ENCODE data around the gene NUP210.
"Not testable (repeated sequence)": the region's sequence is repeated elsewhere in the genome, so short reads cannot be mapped to it uniquely, and the experiment has no call there.

NUP210 gene

DNA sequence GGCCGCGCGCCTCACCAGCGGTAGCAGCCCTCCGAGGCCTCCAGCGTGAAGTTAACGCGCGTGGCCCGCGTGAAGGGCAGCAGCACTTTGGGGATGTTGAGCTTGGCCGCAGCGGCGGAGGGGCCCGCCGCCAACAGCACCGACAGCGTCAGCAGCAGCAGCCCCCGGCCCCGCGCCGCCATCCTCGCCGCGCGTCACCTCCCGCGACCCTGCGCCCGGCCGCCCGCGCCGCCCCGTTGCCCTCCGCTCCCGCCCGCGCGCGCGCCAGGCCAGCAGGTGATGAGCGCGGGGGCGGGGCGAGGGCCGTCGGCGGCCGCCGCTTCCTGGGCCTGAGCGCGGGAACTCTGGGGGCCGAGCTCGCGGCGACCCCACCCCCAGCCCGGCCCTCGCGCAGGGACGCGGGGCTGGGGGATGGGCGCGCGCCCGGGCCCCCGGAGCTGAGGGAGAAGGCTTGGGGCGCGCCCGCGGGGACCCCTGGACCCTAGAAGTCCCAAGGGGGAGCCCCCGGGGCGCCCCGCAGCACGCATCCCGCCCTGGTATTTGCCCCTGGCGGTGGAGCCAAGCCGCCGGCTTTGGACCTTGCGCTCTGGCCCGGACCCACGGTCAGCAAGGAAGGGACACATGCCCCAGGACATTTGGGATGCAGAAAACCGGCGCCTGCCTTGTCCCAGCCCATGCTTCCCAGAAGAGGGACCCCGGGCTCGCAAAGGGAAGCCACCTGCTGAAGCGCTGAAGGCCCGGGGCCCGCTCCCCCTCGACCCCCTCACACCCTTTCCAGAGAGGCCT is at the start of gene NUP210:
NUP210 (minus strand) TSS at position 278 of the 786 bp plus-strand sequence; CDS start at position 182, 96 bp downstream.
- DNase-seq (ENCODE audit: low read depth) = peak; percentile 50

DNA sequence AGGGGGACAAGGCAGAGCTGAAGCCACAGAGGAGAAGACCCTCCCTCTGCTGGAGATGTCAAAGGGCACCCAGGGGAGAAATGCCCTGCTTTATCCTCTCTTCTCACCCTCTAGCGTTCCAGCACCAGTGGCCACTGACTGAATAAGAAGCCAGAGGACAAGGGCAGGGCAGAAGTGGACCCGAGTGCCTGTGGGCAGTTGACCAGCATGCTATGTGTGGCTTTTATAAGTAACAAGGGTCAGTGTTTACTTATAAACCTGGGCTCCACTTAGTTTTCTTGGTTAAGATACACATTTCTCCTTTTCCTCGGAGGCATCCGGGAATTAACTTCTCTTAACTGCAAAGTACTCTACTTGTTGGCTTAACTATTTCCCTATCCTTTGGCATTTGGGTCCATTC is 46.7 kb upstream of the NUP210 start:
- DNase-seq (ENCODE audit: low read depth) = no peak

DNA sequence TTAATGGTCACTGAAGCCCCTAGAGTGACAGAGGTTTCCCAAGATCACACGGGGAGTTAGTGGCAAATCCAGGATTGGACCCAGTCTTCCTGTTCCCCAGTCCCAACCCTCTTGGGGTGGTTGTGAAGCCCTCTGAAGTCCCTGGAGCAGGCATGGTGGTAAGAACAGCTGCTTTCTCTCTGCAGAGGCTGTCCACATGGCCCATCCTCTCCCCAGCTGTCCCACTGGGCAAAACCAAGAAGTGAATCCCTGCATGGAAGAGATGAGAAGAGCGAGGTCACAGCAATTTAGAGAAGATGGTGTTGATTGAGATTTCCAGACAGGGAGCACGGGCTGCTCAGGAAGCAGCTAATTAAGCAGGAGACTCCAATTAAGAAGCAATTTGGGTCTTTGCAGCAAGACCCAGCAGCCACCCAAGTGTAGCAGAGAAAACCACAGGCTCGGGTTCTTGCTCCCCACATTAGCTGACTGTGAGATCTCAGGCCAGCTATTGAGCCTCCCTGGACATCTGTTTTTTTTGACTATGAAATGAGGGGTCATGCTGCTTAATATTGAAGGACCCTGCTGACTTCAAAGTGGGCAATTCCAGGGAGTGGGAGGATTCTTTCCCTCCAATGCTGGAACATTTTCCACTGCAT is 45.2 kb upstream of the NUP210 start:
- no peak for DNase-seq (ENCODE audit: low read depth)

DNA sequence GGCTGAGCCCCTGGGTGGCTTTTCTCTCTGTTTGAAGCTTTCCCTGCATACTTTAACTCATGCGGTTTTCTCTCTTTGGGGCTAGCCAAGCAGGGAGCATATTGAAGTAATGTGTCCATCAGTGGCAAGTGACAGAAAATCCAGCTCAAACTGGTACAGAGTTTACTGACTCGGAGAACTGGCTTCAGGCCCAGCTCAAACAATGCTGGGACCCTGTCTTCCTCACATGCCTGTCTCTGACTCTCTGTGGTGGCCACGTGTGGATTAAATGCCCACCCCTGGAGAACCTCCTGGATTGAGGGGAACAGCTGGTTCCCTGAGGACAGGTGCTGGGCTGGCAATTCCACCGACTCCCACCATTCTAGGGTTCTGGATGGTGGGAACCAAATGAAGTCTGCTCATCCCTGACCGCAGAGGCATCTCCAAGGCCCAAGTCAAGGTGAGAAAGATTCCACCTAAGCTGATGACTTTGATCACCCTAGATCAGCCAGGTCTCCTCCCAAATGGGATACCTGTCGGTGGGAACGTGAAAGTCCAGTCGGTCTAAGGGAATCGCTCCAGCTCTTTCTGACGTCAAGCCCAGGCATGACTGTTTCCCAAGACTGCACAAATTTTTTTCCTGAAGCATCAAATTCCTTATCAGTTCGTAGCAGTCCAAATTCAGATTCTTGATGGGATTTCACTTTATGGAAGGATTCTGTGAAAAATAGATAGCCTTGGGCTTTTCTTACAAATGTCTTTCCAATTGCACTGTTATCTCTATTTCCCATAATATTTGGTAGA is 43.7 kb upstream of the NUP210 start:
- DNase-seq (ENCODE audit: low read depth) = no peak

DNA sequence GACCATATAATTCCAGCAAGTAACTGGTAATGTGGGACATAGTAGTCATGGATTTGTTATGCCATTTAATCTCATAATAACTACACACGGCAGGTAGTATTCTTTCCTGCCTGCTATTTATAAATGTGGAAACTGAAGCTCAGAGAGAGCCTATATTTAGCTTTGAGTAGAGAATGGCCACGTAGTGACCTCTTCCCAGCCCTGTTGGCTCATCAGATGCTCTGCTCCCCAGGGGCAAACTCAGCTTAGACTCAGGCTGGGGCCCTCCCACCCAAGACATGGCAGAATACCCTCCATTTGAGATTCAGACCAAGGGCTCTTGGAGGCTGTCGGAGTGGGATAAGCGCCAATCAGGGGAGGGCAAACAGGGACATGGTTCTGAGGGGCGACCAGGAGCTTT is 42.7 kb upstream of the NUP210 start:
- DNase-seq (ENCODE audit: low read depth) = no peak

DNA sequence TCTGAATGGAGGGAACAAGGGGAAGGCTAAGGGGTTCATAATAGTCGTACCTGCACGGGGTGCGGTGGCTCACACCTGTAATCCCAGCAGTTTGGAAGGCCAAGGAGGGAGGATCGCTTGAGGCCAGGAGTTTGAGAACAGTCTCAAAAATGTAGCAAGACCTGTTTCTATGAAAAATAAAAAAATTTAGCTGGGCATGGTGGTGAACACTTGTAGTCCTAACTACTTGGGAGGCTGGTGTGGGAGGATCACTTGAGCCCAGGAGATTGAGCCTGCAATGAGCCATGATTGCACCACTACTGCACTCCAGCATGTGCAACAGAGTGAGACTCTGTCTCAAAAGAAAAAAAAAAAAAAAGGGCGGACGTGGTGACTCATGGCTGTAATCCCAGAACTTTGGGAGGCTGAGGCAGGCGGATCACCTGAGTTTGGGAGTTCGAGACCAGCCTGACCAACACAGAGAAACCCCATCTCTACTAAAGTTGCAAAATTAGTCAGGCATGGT is 42.1 kb upstream of the NUP210 start:
- no peak for DNase-seq (ENCODE audit: low read depth)

DNA sequence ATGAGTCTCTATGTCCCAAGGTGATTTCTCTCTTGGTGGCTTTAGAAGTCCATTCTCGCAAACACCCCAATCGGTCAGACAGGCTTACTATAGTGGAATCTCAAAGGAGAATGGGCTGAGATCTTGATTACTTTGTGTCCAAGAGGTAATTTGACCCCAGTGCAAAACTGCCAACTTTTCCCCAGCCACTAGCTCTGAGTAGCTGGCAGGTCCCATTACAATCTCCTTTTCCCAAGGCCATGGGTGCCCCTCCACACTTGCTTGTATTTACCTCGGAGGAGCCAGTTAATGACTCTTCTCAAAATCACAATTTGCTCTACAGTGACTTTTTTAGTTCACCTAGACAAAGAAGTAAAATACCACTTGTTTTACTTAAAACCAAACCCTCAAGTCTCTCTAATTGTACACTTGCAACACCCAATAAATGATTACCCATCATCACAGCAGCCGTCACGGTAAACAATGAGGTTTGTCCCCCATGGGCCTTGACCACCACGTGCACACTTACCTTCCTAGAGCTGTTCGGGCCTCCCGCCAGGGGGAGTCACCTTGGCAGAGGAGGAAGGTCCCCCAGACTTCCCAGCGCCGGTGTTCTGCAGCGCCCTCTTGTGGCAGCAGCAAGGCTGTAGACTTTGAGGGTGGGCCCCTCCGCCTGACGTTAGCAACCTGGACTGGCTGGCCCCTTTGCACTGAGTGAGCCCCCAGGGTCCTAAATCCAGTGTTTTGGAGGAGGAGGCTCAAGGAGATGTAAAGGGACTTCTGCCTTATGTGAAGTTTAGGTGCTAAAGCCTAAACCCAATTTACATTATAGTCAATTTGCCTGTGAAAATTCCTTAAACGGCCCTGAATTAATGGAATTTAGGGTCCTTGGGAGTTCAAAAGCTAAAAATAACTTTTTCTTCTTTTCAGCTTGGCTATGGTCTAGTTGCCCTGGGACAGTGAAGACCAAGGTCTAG is 41.3 kb upstream of the NUP210 start:
- peak; percentile 60 for DNase-seq (ENCODE audit: low read depth)

DNA sequence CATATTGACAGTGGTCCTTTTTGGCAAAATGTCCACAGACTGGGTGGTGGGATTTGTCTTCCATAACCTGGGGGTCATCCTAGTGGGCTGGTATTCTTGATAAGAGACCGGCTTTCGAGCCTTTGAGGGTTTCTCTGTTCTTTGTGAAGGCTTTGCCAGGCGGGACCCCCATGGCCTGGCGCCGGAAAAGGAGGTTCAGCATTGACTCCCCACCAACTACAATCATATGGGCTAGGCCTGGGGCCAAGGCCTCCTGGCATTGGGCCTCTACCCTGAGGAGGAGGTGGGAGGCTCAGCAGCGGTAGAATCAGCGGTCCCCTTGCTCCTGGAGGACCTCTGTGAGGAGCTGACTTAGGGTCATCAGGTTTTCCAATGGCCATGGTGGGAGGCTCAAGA is 40.2 kb upstream of the NUP210 start:
- no peak for DNase-seq (ENCODE audit: low read depth)

DNA sequence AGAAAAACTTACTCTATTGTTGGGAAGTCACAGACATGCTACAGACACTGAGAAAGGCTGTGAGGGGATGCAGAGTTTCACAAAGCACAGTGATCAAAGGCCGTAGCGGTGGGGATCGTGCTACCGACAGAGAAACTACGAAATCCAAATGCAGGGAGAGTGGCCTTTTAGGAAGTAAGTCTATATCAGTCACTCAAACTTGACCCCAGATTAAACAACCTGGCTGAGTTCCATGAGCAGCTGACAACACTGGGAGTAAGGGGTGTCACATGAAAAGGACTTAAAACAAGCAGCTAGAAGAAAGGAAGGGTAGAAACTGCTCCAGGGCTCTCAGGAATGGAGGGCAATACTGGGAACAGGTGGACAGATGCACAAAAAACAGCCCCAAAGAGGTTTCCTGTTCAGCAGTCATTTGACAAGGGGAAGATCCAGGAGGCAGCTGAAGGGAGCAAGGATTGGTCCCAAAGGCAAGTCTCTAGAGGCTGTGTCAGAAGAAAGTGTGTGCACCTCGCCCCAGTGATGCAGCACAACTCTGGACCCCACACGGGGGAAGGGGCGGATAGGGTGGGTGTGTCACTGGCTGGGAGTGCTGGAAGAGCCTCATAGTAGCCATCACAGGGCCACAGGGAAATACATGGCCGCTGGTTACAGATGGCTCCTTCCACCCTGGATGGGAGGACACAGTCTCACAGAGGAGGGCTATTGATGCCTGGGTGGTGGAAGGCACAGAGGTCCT is 39.7 kb upstream of the NUP210 start:
- no peak for DNase-seq (ENCODE audit: low read depth)

DNA sequence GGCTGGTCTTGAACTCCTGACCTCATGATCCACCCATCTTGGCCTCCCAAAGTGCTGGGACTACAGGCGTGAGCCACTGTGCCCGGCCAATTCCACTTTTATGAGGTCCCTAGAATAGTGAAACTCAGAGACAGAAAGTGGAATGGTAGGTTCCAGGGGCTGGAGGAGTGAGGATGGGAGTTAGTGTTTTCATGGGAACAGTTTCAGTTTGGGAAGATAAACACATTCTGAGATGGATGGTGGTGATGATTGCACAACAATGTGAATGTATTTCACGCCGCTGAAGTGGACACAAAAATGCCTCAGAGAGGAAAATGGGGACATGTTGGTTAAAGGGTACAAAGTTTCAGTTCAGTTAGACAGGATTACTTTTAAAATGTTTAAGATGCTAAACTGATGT is 37.5 kb upstream of the NUP210 start:
- no peak for DNase-seq (ENCODE audit: low read depth)

DNA sequence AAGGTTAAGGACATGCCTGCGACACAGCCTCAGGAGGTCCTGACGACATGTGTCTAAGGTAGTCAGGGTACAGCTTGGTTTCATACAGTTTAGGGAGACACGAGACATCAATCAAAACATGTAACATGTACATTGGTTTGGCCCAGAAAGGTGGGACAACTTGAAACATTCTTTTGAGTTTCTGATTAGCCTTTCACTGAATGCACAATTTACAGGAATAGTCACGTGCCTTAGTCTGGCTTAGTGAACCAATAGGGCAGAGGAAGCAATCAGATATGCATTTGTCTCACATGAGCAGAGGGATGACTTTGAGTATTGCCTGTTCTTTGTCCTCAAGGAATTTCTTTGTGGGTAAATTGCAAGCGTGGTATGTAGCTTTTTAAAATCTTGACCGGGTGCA is 35.5 kb upstream of the NUP210 start:
- no peak for DNase-seq (ENCODE audit: low read depth)

DNA sequence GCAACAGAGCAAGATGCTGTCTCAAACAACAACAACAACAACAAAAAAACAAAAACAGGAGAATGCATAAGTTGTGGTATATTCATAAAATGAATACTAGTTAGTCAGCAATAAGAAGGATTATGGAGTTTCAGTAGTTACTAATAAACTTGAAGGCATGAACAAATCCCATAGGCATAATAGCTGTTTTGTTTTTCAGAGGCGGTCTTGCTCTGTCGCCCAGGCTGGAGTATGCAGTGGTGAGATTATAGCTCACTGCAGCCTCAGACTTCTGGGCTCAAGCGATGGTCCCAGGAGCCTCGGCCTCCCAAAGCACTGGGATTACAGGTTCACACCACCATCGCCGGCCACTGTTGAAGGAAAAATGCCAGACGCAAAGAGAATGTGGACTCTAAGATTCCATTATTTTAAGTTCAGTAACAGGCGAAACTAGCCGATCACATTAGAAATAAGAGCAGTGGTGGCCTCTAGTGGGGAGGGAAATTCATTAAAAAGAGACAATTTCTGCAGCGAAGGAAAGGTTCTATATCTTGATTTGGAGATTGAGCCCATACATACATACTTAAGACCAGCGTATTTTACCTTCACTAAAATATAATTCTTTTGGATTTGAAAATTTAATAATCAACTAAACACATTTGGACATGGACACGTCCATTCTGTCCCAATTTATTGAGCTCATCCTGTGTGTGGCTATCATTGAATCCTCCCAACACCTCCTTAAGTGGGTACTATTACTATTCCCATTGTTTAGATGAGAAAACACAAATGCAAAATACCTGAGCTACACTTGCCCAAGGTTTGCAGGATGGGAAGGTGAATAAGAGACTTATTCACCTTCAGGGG is 32.6 kb upstream of the NUP210 start:
- no peak for DNase-seq (ENCODE audit: low read depth)

DNA sequence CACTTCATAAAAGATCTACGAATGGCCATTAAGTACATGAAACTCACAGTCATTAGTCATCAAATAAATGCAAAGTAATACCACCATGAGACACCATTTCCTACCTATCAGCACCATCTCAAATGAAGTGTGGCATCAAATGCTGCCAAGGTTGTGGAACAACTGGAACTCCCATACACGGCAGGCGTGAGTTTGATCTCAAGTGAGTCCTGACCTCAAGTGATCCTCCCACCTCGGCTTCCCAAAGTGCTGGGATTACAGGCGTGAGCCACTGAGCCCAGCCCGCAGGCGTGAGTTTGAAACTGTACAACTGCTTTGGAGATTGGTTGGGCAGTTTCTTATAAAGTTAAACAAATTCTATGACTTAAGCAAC is 31.2 kb upstream of the NUP210 start:
- DNase-seq (ENCODE audit: low read depth) = no peak

DNA sequence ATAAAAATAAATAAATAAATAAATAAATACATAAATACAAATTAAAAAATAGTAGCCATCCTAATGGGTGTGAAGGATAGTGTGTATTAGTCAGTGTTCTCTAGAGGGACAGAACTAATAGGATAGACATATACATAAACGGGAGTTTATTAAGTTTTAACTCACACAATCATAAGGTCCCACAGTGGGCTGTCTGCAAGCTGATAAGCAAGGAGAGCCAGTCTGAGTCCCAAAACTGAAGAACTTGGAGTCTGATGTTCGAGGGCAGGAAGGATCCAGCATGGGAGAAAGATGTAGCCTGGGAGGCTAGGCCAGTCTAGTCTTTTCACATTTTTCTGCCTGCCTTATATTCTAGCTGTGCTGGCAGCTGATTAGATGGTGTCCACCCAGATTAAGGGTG is 22.8 kb upstream of the NUP210 start:
- not testable (repeated sequence) for DNase-seq (ENCODE audit: low read depth)

DNA sequence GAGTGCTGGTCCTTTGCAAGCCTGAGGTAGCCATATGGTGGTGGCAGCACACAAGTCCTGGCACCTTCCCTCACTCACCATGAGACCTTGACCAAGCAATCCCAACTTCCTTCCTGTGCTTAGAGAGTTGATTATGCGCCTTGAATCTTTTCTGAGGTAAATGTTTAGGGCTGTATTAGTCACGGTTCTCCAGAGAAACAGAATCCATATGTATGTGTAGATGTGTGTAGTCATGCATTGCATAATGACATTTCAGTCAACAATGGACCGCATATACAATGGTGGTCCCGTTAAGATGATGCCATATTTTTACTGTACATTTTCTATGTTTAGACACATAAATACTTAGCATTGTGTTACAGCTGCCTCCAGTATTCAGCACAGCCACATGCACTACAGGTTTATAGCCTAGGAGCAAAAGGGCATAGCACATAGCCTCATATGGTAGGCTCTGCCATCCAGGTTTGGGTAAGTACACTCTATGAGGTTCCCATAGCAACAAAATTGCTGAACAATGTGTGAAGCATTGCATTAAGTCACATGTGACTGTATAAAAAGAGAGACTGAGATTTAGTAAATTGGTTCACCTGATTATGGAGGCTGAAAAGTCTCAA is 20.2 kb upstream of the NUP210 start:
- DNase-seq (ENCODE audit: low read depth) = no peak

DNA sequence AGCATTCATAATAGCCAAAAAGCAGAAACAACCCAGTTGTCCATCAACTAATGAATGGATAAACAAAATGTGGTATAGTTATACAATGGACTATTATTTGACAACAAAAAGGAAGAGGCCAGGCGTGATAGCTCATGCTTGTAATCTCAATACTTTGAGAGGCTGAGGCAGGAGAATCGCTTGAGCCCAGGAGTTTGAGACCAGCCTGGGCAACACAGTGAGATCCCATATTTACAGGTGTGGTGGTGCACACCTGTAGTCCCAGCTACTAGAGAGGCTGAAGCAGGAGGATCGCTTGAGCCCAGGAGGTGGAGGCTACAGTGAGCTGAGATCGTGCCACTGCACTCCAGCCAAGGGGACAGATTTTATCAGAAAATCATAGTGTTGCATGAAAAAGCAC is 16.1 kb upstream of the NUP210 start:
- not testable (repeated sequence) for DNase-seq (ENCODE audit: low read depth)

DNA sequence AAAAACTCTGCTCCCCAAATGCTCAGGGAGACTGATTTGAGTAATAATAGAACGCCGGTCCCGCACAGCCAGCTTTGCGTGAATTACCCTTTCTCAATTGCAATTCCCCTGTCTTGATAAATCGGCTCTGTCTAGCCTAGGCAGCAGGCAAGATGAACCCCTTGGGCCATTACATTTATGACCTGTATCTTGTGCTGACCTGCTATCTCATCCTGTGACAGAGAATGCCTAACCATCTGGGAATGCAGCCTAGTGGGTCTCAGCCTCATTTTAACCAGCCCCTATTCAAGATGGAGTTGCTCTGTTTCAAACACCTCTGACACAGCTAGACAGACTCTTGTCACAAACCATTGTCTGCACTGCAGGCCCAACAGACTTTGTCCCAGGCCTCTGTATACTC is 13.8 kb upstream of the NUP210 start:
- no peak for DNase-seq (ENCODE audit: low read depth)

DNA sequence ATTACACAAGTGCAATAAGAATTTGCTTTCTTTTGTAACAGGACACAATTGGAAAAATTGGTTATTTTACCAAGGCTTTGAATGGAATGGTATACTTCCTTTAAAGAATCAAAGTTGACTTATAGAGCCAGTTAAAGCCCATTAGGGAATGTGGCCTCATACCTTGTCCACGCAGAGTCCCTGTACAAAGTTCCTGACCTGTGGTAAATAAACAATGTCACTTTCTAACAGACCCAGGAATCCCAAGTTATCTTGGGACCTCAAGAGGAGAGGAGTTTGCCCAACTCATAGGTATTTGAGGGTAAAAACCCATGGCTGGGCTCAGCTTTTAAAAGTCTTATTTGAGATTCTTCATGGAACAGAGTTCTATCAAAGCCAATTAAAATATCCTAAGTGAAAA is 12.0 kb upstream of the NUP210 start:
- DNase-seq (ENCODE audit: low read depth) = no peak

DNA sequence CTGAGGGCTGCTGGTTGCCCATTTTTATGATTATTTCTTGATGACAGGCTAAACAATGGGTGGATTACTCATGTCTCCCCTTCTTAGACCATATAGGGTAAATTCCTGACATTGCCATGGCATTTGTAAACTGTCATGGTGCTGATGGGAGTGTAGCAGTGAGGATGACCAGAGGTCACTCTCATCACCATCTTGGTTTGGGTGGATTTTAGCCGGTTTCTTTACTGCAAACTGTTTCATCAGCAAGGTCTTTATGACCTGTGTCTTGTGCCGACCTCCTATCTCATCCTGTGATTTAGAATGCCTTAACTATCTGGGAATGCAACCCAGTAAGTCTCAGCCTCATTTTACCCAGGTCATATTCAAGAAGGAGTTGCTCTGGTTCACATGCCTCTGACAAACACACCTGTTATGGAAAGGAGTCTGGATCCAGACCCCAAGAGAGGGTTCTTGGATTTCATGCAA is 10.3 kb upstream of the NUP210 start:
- not testable (repeated sequence) for DNase-seq (ENCODE audit: low read depth)
